ENCODE measurements around the gene LCA5L.
"Not testable (repeated sequence)": the region's sequence is repeated elsewhere in the genome, so short reads cannot be mapped to it uniquely, and the experiment has no call there.

Gene LCA5L

GRCh38 chr21:39377444-39378050 is 68.0 kb downstream of the LCA5L start:
- Histone ChIP-seq H3K9me3 (ENCODE audit: control insufficient read depth, low read length) (no peaks in the 10 kb centered on the region), H3K27me3 (replicated peaks; ENCODE audit: control insufficient read depth, insufficient read depth, low read length, poor library complexity, severe bottlenecking) (no peaks in the 10 kb centered on the region), H3K4me1 (ENCODE audit: control insufficient read depth, insufficient read depth, low read length, poor library complexity, severe bottlenecking) (peaks cover 10% of the 10 kb centered on the region), H3K36me3 (ENCODE audit: control insufficient read depth, insufficient read depth, low read length) (no peaks in the 10 kb centered on the region), H3K27ac (ENCODE audit: insufficient read depth, low read length, poor library complexity, severe bottlenecking) (no peak overlapping the region), H3K4me3 (ENCODE audit: insufficient read depth, low read depth, low read length, poor library complexity, severe bottlenecking) (no peak overlapping the region)
- DNase-seq, result no peak

- Histone ChIP-seq H3K27me3 (replicated peaks; ENCODE audit: control insufficient read depth, insufficient read depth, low read length, poor library complexity, severe bottlenecking) (no peaks in the 10 kb centered on the region), H3K9me3 (ENCODE audit: control insufficient read depth, low read length) (no peaks in the 10 kb centered on the region), H3K4me3 (ENCODE audit: insufficient read depth, low read depth, low read length, poor library complexity, severe bottlenecking) (no peak overlapping the region), H3K27ac (ENCODE audit: insufficient read depth, low read length, poor library complexity, severe bottlenecking) (no peak overlapping the region), H3K4me1 (ENCODE audit: control insufficient read depth, insufficient read depth, low read length, poor library complexity, severe bottlenecking) (peaks cover 3% of the 10 kb centered on the region), H3K36me3 (ENCODE audit: control insufficient read depth, insufficient read depth, low read length) (no peaks in the 10 kb centered on the region)
- no peak for DNase-seq
These were observed 70.1 kb downstream of the LCA5L start for GRCh38 chr21:39375446-39375845.

- Histone ChIP-seq H3K4me3 (ENCODE audit: insufficient read depth, low read depth, low read length, poor library complexity, severe bottlenecking) (no peak overlapping the region), H3K9me3 (ENCODE audit: control insufficient read depth, low read length) (no peaks in the 10 kb centered on the region), H3K27me3 (replicated peaks; ENCODE audit: control insufficient read depth, insufficient read depth, low read length, poor library complexity, severe bottlenecking) (no peaks in the 10 kb centered on the region), H3K36me3 (ENCODE audit: control insufficient read depth, insufficient read depth, low read length) (no peaks in the 10 kb centered on the region), H3K27ac (ENCODE audit: insufficient read depth, low read length, poor library complexity, severe bottlenecking) (no peak overlapping the region), H3K4me1 (ENCODE audit: control insufficient read depth, insufficient read depth, low read length, poor library complexity, severe bottlenecking) (no peaks in the 10 kb centered on the region)
- DNase-seq, result no peak
These were observed 71.5 kb downstream of the LCA5L start for GRCh38 chr21:39374046-39374445.

GRCh38 chr21:39373634-39374033 is 71.9 kb downstream of the LCA5L start:
- H3K27ac ChIP-seq (ENCODE audit: insufficient read depth, low read length, poor library complexity, severe bottlenecking), result no peak overlapping the region
- H3K9me3 ChIP-seq (ENCODE audit: control insufficient read depth, low read length), result no peaks in the 10 kb centered on the region
- no peaks in the 10 kb centered on the region for H3K27me3 ChIP-seq (replicated peaks; ENCODE audit: control insufficient read depth, insufficient read depth, low read length, poor library complexity, severe bottlenecking)
- no peak overlapping the region for H3K4me3 ChIP-seq (ENCODE audit: insufficient read depth, low read depth, low read length, poor library complexity, severe bottlenecking)
- DNase-seq, result no peak
- no peaks in the 10 kb centered on the region for H3K36me3 ChIP-seq (ENCODE audit: control insufficient read depth, insufficient read depth, low read length)
- H3K4me1 ChIP-seq (ENCODE audit: control insufficient read depth, insufficient read depth, low read length, poor library complexity, severe bottlenecking), result no peaks in the 10 kb centered on the region

- not testable (repeated sequence) for H3K36me3 ChIP-seq (ENCODE audit: control insufficient read depth, insufficient read depth, low read length); H3K27me3 ChIP-seq (replicated peaks; ENCODE audit: control insufficient read depth, insufficient read depth, low read length, poor library complexity, severe bottlenecking); DNase-seq; H3K27ac ChIP-seq (ENCODE audit: insufficient read depth, low read length, poor library complexity, severe bottlenecking); H3K9me3 ChIP-seq (ENCODE audit: control insufficient read depth, low read length); H3K4me1 ChIP-seq (ENCODE audit: control insufficient read depth, insufficient read depth, low read length, poor library complexity, severe bottlenecking); H3K4me3 ChIP-seq (ENCODE audit: insufficient read depth, low read depth, low read length, poor library complexity, severe bottlenecking)
These were observed 75.7 kb downstream of the LCA5L start for GRCh38 chr21:39369896-39370288.

GRCh38 chr21:39367783-39368182 is 77.8 kb downstream of the LCA5L start:
- Histone ChIP-seq H3K27me3 (replicated peaks; ENCODE audit: control insufficient read depth, insufficient read depth, low read length, poor library complexity, severe bottlenecking) (no peaks in the 10 kb centered on the region), H3K4me1 (ENCODE audit: control insufficient read depth, insufficient read depth, low read length, poor library complexity, severe bottlenecking) (no peaks in the 10 kb centered on the region), H3K27ac (ENCODE audit: insufficient read depth, low read length, poor library complexity, severe bottlenecking) (no peak overlapping the region), H3K9me3 (ENCODE audit: control insufficient read depth, low read length) (no peaks in the 10 kb centered on the region), H3K36me3 (ENCODE audit: control insufficient read depth, insufficient read depth, low read length) (no peaks in the 10 kb centered on the region), H3K4me3 (ENCODE audit: insufficient read depth, low read depth, low read length, poor library complexity, severe bottlenecking) (no peak overlapping the region)
- no peak for DNase-seq

- Histone ChIP-seq H3K9me3 (ENCODE audit: control insufficient read depth, low read length) (no peaks in the 10 kb centered on the region), H3K27ac (ENCODE audit: insufficient read depth, low read length, poor library complexity, severe bottlenecking) (no peak overlapping the region), H3K4me1 (ENCODE audit: control insufficient read depth, insufficient read depth, low read length, poor library complexity, severe bottlenecking) (no peaks in the 10 kb centered on the region), H3K4me3 (ENCODE audit: insufficient read depth, low read depth, low read length, poor library complexity, severe bottlenecking) (no peak overlapping the region), H3K36me3 (ENCODE audit: control insufficient read depth, insufficient read depth, low read length) (no peaks in the 10 kb centered on the region), H3K27me3 (replicated peaks; ENCODE audit: control insufficient read depth, insufficient read depth, low read length, poor library complexity, severe bottlenecking) (no peaks in the 10 kb centered on the region)
- no peak for DNase-seq
These were observed 79.0 kb downstream of the LCA5L start for GRCh38 chr21:39366563-39366962.

GRCh38 chr21:39364949-39365348 is 80.6 kb downstream of the LCA5L start:
- Histone ChIP-seq H3K36me3 (ENCODE audit: control insufficient read depth, insufficient read depth, low read length) (no peaks in the 10 kb centered on the region), H3K9me3 (ENCODE audit: control insufficient read depth, low read length) (no peaks in the 10 kb centered on the region), H3K27me3 (replicated peaks; ENCODE audit: control insufficient read depth, insufficient read depth, low read length, poor library complexity, severe bottlenecking) (no peaks in the 10 kb centered on the region), H3K4me1 (ENCODE audit: control insufficient read depth, insufficient read depth, low read length, poor library complexity, severe bottlenecking) (no peaks in the 10 kb centered on the region), H3K4me3 (ENCODE audit: insufficient read depth, low read depth, low read length, poor library complexity, severe bottlenecking) (no peak overlapping the region), H3K27ac (ENCODE audit: insufficient read depth, low read length, poor library complexity, severe bottlenecking) (no peak overlapping the region)
- DNase-seq, result no peak

- no peak for DNase-seq
- Histone ChIP-seq H3K27me3 (replicated peaks; ENCODE audit: control insufficient read depth, insufficient read depth, low read length, poor library complexity, severe bottlenecking) (no peaks in the 10 kb centered on the region), H3K9me3 (ENCODE audit: control insufficient read depth, low read length) (no peaks in the 10 kb centered on the region)
These were observed 81.7 kb downstream of the LCA5L start for GRCh38 chr21:39363607-39364555.

GRCh38 chr21:39362733-39363132 is 82.8 kb downstream of the LCA5L start:
- no peaks in the 10 kb centered on the region for H3K9me3 ChIP-seq (ENCODE audit: control insufficient read depth, low read length)
- H3K27me3 ChIP-seq (replicated peaks; ENCODE audit: control insufficient read depth, insufficient read depth, low read length, poor library complexity, severe bottlenecking), result no peaks in the 10 kb centered on the region
- H3K4me3 ChIP-seq (ENCODE audit: insufficient read depth, low read depth, low read length, poor library complexity, severe bottlenecking), result no peak overlapping the region
- no peaks in the 10 kb centered on the region for H3K36me3 ChIP-seq (ENCODE audit: control insufficient read depth, insufficient read depth, low read length)
- no peak for DNase-seq
- H3K27ac ChIP-seq (ENCODE audit: insufficient read depth, low read length, poor library complexity, severe bottlenecking), result no peak overlapping the region
- no peaks in the 10 kb centered on the region for H3K4me1 ChIP-seq (ENCODE audit: control insufficient read depth, insufficient read depth, low read length, poor library complexity, severe bottlenecking)

More at GRCh38 chr21:39363607-39364555, 81.7 kb downstream of the LCA5L start:
- no peak overlapping the region for H3K27ac ChIP-seq (ENCODE audit: insufficient read depth, low read length, poor library complexity, severe bottlenecking)
- no peaks in the 10 kb centered on the region for H3K4me1 ChIP-seq (ENCODE audit: control insufficient read depth, insufficient read depth, low read length, poor library complexity, severe bottlenecking)
- no peaks in the 10 kb centered on the region for H3K36me3 ChIP-seq (ENCODE audit: control insufficient read depth, insufficient read depth, low read length)
- no peak overlapping the region for H3K4me3 ChIP-seq (ENCODE audit: insufficient read depth, low read depth, low read length, poor library complexity, severe bottlenecking)

Data from effector memory CD4-positive, alpha-beta T cell (primary cell).